ENCODE results near the gene NPSR1. TPM values are rescaled to one million over a fixed set of nuclear protein-coding genes. Genes with fewer than 3 reads are reported as not detected.

Gene NPSR1
- total RNA-seq, 2 experiments from 2014 or later = not detected

- intact Hi-C loops (cut with micrococcal nuclease; ENCODE audit: unreplicated experiment) = no loop called here
- CTCF ChIA-PET (ENCODE audit: unreplicated experiment) = no interaction called here
- no TSS peak for BruUV-seq (replicated peaks)
These were observed 172.4 kb downstream of the NPSR1 start for GRCh38 chr7:34830390-34830789.

GRCh38 chr7:34831436-34831835 is 173.4 kb downstream of the NPSR1 start:
- Histone ChIP-seq H3K9me3 (ENCODE audit: low read length) (no peaks in the 10 kb centered on the region), H3K79me2 (ENCODE audit: insufficient read depth, low read depth, low read length) (no peaks in the 10 kb centered on the region), H3K4me1 (ENCODE audit: insufficient read depth, low read length, poor library complexity, severe bottlenecking) (no peaks in the 10 kb centered on the region), H3K9me2 (ENCODE audit: insufficient read depth, low read length) (no peaks in the 10 kb centered on the region), H3K27ac (ENCODE audit: low read depth, low read length, poor library complexity, severe bottlenecking) (no peak overlapping the region), H4K20me1 (ENCODE audit: insufficient read depth, low read length) (no peaks in the 10 kb centered on the region), H3K4me3 (ENCODE audit: low read depth, low read length, poor library complexity, severe bottlenecking) (no peak overlapping the region), H2AFZ (ENCODE audit: low read length) (no peak overlapping the region), H3K4me2 (ENCODE audit: low read length) (no peak overlapping the region), H3K36me3 (ENCODE audit: insufficient read depth, low read length) (no peaks in the 10 kb centered on the region)
- ChIA-PET CTCF (ENCODE audit: unreplicated experiment) (no interaction called here), POLR2A (interaction anchor here (0.6 kb wide), 1 partner anchor 10 kb away, joined by 7 read pairs; no protein-coding TSS in a partner anchor)
- intact Hi-C loops (cut with micrococcal nuclease; ENCODE audit: unreplicated experiment) = no loop called here
- TF ChIP-seq CTCF (conservative IDR thresholded peaks at IDR 0.05; ENCODE audit: low read length) (no peak), EZH2phosphoT487 (IDR thresholded peaks at IDR 0.05; ENCODE audit: borderline replicate concordance, low read depth, low read length) (no peak)
- no TSS peak for BruUV-seq (replicated peaks)
- no peak for DNase-seq (ENCODE audit: low spot score)

More at GRCh38 chr7:34830390-34830789, 172.4 kb downstream of the NPSR1 start:
- Histone ChIP-seq H3K4me3 (ENCODE audit: low read depth, low read length, poor library complexity, severe bottlenecking) (no peak overlapping the region), H2AFZ (ENCODE audit: low read length) (no peak overlapping the region), H3K9me2 (ENCODE audit: insufficient read depth, low read length) (no peaks in the 10 kb centered on the region), H3K9me3 (ENCODE audit: low read length) (no peaks in the 10 kb centered on the region), H4K20me1 (ENCODE audit: insufficient read depth, low read length) (no peaks in the 10 kb centered on the region), H3K79me2 (ENCODE audit: insufficient read depth, low read depth, low read length) (no peaks in the 10 kb centered on the region), H3K27ac (ENCODE audit: low read depth, low read length, poor library complexity, severe bottlenecking) (no peak overlapping the region), H3K36me3 (ENCODE audit: insufficient read depth, low read length) (no peaks in the 10 kb centered on the region), H3K4me1 (ENCODE audit: insufficient read depth, low read length, poor library complexity, severe bottlenecking) (no peaks in the 10 kb centered on the region), H3K4me2 (ENCODE audit: low read length) (no peak overlapping the region)
- DNase-seq (ENCODE audit: low spot score) = no peak
- TF ChIP-seq EZH2phosphoT487 (IDR thresholded peaks at IDR 0.05; ENCODE audit: borderline replicate concordance, low read depth, low read length) = no peak
- TF ChIP-seq CTCF (conservative IDR thresholded peaks at IDR 0.05; ENCODE audit: low read length) = no peak
- POLR2A ChIA-PET = no interaction called here

- CTCF ChIA-PET (ENCODE audit: unreplicated experiment) = no interaction called here
- Histone ChIP-seq H3K4me2 (ENCODE audit: low read length) (no peak overlapping the region), H3K36me3 (ENCODE audit: insufficient read depth, low read length) (no peaks in the 10 kb centered on the region), H3K27ac (ENCODE audit: low read depth, low read length, poor library complexity, severe bottlenecking) (no peak overlapping the region), H2AFZ (ENCODE audit: low read length) (no peak overlapping the region), H3K79me2 (ENCODE audit: insufficient read depth, low read depth, low read length) (no peaks in the 10 kb centered on the region), H3K4me1 (ENCODE audit: insufficient read depth, low read length, poor library complexity, severe bottlenecking) (no peaks in the 10 kb centered on the region), H3K9me2 (ENCODE audit: insufficient read depth, low read length) (no peaks in the 10 kb centered on the region), H3K4me3 (ENCODE audit: low read depth, low read length, poor library complexity, severe bottlenecking) (no peak overlapping the region), H3K9me3 (ENCODE audit: low read length) (no peaks in the 10 kb centered on the region), H4K20me1 (ENCODE audit: insufficient read depth, low read length) (no peaks in the 10 kb centered on the region)
- TF ChIP-seq CTCF (conservative IDR thresholded peaks at IDR 0.05; ENCODE audit: low read length) = no peak
- no peak for TF ChIP-seq EZH2phosphoT487 (IDR thresholded peaks at IDR 0.05; ENCODE audit: borderline replicate concordance, low read depth, low read length)
- POLR2A ChIA-PET = no interaction called here
- intact Hi-C loops (cut with micrococcal nuclease; ENCODE audit: unreplicated experiment) = no loop called here
- DNase-seq (ENCODE audit: low spot score) = no peak
- BruUV-seq (replicated peaks) = no TSS peak
These were observed 174.0 kb downstream of the NPSR1 start for GRCh38 chr7:34832020-34832419.

Data from OCI-LY7 (cell line).